COLO829 (cell line): ENCODE results near the gene TRIM7.
"Not testable (repeated sequence)": the region's sequence is repeated elsewhere in the genome, so short reads cannot be mapped to it uniquely, and the experiment has no call there.

Experiments
- DNase-seq: peaks from one replicate; pipeline ENCODE4 v3.0.0; 2012; ENCODE audit warnings: low spot score

TRIM7 gene

DNA sequence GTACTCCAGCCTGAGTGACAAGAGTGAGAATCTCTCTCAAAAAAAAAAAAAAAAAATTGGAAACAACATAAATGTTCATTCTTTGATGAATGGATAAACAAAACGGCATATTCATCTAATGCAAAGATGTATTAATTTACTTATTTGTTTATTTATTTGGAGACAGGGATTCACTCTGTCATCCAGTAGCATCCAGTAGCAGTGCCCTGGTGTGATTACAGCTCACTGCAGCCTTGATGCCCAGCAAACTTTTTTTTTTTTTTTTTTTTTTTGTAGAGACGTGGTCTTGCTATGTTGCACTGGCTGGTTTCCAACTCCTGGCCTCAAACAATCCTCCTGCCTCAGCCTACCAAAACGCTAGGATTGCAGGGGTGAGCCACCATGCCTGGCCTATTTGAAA is 33.2 kb downstream of the TRIM7 start:
- no peak for DNase-seq

DNA sequence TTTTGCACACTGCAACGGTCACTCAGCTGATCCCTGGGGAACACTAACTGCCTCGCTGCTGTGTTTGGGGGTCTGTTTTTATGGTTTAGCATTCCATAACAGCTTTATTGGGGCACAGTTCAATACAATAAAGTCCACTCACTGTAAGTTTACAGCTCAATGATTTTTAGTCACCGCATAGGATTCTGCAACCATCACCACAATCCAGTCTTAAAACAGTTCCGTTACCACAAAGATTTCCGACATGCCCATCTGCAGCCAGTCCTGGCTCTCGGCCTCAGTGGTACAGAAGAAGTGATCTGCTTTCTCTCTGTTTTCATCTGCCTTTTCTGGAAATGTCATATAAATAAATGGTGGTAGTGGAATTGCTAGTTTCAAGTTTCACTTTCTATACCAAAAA is 34.0 kb downstream of the TRIM7 start:
- DNase-seq, result no peak

DNA sequence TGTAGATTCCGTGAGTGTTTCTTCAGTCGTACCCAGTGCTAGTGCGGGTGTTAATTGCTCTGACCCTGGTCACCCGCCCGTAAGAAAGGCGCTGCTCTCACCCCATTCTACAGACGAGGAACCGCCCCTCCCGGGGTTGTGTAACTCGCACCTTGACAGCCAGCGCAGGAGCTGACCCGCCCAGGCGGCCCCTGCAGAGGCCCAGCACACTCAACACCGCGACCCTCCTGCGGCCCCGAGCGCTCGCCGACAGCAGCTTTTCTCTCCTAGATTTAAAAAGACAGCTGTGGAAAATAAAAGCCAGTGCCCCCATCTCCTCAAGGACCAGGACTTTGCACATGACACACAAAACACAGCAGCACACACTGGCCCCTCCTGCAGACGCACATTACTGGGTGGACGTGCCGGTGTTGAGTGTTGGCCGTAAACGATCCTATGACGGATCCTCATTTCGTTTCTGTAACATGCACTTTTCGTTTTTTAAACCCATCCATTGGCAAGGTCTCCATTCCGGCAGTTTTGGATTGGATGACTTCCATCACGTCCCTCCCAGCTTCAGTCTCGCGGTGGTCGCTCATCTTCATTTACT is 34.7 kb downstream of the TRIM7 start:
- DNase-seq, result no peak

DNA sequence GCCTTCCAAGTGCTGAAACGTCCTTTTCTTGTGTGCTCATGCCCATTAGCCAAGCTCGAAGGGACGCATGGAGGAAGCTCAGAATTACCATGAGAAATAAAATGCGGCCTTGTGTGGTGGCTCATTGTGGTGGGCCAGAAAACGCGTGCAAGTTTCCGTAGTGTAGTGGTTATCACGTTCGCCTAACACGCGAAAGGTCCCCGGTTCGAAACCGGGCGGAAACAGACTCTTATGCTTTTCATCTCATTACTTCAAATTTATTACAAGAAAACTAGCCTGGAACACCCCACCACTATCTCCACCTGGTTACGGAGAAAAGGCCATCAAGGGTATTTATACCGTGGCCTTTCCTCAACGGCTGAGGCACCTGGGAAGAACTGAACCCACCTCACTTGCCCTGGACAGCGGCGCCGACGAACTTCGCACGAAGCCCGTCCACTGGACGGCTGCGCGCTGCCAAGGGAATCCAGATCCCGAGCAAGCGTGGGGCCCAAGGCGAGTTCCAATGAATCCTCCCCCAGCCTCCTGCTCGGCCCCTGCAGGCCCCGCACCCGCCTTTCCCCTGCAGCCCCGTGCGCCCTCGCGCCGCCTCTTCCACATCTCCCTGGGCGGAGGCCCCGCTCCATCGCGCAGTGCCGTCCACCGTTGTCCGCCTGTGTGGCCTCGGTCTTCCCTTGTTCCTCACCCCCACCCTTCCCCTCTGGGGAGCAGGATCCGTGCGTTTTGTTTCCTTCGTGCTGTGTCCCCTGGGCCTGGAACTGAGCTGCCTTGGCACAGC is 35.3 kb downstream of the TRIM7 start:
- not testable (repeated sequence) for DNase-seq

DNA sequence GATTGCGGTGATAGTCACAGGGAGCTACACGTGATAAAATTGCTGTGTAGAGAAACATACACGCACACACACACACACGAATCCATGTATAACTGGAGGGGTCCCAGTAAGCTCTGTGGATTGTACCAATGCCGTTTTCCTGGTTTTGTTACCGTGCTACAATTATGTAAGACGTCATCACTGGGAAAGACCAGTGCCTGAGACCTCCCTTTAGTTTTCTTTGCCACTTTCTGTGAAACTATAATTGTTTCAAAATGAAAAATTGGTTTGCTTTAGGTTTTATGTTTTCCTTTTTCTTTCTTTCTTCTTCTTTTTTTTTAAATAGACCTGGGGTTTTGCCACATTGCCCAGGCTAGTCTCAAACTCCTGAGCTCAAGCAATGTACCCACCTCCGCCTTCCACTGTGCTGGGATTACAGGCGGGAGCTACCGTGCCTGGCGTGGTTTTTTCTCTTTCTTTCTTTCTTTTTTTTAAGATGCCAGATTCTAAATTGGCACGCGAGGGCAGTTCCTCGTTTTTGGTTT is 36.3 kb downstream of the TRIM7 start:
- DNase-seq, result no peak

DNA sequence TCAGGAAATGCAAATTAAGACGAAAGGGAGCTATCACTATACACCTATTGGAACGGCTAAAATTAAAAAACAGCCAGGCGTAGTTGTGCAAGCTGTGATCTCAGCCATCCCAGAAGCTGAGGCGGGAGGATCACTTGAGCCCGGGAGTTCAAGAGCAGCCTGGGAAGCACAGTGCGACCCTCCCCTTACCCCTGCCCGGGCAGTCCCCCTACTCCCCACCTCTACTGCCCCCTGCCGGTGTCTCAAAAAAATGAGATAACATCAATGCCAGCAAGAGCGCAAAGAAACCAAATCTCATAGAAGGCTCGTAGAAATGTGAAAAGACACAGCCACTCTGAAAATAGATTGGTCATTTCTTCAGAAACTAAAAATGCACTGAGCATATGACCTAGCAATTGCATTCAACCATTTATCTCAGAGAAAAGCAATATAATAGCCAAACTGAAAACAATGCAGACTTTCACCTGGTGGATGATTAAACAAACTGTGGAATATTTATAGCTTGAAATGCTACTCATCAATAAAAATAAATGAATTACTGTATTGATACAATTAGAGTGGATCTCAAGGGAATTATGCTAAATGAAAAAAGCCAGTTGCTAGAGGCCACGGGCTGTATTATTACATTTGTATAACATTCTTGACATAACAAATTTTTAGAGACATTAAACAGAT is 37.0 kb downstream of the TRIM7 start:
- no peak for DNase-seq

DNA sequence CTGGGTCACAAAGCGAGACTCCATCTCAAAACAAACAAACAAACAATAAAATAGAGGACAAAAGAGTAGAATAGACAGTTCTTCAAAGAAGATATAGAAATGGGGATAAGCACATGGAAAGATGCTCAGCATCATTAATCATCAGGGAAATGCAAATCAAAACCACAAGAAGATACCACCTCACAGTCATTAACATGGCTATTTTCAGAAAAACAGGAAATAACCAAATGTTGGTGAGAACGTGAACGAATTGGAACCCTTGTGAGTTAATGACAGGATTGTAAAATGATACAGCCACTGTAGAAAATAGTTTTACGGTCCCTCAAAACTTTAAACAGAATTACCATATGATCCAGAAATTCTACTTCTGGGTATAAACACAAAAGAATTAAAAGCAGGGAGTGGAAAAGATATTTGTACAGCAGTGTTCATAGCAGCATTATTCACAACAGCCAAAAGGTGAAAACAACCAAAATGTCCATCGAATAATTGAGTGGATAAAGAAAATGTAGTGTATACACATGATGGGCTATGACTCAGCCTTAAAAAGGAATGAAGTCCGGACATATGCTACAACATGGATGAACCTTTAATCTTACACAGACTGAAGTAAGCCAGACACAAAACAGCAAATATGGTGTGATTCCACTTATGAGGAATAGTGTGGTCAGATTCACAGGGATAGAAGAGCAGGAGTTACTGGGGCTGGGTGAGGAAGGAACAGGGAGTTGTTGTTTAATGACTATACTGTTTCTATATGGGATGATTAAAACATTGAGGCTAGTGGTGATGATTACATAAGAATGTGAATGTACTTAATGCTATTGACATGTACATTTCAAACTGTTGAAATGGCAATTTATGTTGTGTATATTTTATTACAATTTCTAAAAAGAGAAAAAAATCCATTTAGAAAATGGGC is 37.9 kb downstream of the TRIM7 start:
- DNase-seq, result no peak

DNA sequence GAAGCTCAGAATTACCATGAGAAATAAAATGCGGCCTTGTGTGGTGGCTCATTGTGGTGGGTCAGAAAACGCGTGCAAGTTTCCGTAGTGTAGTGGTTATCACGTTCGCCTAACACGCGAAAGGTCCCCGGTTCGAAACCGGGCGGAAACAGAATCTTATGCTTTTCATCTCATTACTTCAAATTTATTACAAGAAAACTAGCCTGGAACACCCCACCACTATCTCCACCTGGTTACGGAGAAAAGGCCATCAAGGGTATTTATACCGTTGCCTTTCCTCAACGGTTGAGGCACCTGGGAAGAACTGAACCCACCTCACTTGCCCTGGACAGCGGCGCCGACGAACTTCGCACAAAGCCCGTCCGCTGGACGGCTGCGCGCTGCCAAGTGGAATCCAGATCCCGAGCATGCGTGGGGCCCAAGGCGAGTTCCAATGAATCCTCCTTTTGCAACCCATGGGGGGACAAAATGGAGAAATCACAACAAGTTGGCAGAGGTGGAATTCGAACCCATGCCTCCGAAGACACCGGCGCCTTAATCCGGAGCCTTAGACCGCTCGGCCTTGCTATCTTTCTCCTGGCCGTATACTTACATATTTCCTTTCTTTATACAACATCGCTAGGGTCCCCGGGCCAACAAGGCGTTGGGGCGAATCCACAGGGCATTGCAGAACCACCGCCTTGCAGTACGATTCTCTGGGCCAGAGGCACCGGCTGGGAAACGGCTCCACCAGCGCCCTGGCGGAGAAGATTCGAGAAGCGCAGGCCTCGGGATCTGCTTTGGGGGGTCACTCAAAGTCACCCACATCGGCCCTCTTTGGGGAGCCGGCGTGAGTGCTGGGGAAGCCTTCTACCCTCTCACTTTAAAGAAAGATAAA is 40.7 kb downstream of the TRIM7 start:
- DNase-seq, result no peak

DNA sequence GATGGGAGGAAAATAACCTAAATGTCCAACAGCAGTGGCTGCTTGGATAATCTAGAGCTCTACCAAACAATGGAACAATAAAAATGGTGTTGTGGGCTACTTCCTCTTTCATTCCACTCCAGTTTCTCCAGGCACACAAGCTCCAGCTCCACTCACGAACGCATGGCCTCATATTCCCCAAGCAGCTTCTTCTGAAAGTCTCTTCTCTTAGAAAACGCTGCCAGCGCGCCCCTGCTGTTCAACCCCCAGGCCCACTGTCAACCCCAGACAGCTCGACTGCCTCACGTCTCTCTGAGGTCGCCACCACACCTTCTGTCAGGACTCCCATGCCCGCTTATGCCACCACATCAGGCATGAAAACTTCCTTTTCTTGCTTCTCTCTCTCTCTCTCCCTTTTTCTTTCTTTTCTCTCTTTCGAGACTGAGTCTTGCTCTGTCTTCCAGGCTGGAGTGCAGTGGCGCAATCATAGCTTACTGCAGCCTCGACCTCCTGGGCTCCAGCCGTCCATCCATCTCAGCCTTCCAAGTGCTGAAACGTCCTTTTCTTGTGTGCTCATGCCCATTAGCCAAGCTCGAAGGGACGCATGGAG is 41.4 kb downstream of the TRIM7 start:
- DNase-seq, result no peak

DNA sequence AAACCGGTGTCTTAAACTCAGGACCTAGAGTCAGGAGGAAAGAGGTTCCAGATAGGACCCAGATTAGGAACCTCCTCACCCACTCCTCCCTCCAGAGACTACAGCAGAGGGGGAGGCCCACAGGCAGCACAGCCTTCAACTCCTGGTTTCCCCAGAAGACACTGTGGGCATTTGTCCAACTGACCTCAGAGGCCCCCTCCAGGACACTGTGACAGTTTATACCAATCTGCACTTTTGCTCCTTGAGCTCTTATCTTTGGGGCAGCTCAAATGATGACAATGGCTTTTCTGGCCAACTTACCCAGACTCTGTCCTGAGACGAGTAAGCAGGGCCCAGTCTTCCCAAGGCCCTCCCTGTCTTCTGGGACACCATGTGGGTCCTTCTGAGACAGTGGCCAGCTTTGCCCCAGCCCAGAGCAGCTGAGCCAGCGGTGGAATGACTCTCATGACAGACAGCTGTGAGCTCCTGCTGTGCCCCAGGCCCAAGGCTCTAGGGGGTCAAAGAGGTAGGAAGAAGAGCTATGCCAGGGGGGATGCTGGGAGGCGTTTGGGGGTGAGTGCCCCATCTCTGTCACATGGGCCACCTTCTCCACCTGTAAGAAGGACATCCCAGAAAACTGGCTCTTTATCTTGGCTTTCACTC is 43.3 kb downstream of the TRIM7 start:
- no peak for DNase-seq

DNA sequence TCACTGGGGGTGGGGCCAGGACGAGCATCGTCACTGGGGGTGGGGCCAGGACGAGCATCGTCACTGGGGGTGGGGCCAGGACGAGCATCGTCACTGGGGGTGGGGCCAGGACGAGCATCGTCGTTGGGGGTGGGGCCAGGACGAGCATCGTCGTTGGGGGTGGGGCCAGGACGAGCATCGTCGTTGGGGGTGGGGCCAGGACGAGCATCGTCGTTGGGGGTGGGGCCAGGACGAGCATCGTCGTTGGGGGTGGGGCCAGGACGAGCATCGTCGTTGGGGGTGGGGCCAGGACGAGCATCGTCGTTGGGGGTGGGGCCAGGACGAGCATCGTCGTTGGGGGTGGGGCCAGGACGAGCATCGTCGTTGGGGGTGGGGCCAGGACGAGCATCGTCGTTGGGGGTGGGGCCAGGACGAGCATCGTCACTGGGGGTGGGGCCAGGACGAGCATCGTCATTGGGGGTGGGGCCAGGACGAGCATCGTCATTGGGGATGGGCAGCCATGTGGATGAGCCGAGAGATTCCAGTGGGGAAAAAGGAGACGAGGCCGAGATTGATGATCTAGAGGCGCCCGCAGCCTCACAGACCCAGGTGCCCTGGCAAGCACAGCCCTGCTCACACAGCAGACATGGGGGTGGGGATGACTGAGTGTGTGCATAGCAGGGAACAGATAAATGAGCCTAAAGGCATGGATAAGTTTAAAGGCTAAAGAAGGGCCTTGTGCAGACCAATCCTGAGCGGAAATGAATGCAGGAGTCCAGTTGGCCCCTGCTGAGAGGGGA is 44.1 kb downstream of the TRIM7 start:
- DNase-seq, result peak; percentile 70

DNA sequence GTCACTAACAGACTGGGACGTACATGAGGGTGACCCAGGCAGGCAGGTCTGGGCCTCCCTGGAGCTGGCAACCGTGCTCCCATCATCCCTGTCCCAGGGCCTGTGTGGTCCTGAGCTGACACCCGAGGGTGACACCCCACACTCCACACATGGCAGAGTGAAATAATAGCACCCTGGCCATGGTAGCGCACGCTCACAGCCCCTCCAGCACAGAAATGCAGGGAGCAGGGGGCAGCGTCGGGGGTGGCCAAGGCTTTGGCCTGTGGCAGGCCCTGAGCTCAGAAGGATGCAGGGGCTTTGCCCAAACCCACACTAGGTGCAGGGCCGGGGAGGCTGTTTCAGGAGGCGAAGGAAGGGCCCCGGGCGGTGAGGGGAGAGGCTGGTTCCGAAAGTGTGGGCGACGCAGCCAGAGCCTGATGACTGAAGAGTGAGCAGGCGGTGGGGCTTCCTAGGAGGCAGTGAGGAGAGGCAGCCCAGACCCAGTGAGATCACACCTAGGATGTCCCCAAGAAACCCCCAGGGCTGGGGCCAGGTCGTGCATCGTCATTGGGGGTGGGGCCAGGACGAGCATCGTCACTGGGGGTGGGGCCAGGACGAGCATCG is 44.7 kb downstream of the TRIM7 start:
- DNase-seq, result no peak

DNA sequence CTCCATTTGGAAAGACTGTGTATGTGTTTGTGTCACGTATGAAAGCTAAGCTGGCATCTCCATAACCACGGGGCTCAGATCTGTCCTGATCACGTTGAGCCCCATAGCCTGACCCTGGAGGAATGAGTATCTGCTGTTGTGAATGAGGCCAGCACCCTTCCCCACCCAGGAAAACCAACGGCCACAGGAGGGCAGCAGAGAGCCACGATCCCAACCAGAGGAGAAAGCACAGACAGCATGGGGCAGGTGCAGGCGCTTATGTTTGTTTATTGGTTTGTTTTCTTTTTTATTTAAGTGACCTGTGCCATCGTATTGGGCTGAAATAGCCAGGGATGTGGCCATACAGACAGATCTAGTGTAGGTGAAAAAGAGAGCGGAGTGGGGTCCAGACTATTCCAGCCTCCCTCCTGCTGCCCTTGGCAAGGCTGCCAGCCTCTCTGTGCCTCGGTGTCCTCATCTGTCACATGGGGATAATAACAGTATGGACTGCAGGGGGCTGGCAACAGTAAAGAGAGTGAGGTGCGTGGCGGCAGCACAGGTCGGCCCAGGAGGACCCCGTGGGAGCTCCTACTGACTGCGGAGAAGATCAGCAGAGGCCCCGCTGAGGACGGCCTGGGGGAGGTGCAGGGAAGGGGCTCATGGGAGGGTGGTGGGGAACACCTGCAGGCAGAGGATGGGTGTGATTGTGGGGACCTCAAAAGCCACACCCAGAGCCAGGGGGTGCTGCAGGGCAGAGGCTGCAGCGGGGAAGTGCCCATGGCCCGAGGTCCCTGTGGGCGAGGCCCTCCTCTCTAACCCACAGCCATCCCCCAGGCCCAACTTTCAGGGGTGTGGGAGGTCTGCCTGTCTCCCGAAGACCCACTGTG is 45.5 kb downstream of the TRIM7 start:
- peak; percentile 60 for DNase-seq

DNA sequence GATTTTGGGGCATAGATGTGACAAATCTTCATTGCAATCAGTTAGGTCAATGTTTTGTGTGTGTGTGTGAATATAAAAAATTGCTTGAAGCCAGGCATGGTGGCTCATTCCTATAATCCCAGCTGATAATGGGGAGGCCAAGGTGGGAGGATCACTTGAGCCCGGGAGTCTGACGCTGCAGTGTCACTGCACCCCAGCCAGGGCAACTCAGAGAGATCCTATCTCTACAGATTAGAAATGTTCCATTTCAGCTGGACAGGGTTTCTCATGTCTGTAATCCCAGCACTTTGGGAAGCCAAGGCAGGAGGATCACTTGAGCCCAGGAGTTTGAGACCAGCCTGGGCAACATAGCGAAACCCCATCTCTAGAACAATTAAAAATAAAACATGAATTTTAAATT is 46.1 kb downstream of the TRIM7 start:
- no peak for DNase-seq

DNA sequence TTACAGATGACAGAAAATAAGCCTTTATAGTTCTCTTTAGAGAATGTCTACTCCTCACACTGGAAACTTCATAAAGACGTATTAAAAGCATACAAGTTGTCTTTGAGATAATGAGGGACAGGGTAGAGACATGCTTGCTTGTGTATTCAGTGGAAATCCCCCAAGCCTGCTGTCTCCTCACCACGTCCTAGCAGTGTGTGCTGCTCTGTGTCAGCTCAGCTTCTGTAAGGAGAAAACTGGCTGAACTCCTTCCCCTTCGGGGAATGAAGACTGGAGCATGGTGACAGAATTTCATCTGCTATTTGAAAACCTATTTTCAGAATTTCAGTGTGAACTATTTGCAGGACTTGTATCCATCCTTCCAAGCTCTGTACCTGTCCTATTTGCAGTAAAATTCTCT is 48.2 kb downstream of the TRIM7 start:
- DNase-seq, result no peak

DNA sequence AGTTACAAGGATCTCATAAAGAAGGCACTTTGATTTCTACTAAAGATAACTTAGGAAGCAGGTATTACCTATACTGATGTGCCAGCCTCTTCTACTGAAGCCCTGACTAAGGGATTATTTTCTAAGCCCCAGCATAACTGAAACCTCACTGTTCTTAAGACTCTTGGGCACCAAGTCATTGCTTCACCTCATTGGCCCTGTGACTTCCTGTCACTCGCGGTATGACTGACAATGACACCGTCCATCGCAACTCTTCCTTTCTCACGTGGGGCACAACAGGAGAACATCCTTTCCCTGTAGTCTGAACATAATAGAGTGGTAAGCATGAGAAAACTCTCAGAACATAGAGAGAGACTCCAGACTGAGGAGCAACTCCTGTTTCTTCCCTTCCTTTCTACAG is 51.2 kb downstream of the TRIM7 start:
- DNase-seq, result no peak

DNA sequence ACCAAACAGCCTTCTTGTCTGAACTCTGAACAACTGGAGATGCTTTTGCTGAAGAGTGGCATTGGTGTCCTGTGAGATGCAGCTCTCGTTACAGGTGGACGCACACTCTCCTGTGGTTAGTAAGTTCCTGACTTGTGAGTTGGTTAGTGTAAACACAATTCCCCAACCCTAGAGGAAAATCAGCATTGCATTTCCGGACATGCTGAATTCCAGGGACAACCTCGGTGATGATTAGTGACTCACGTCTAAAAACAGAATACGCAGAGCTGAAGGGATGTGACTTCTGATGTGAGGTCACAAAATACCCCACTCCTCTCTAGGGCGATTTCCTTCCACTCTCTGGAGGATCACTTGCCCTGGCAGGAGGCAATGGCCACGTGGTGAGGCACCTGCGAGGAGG is 52.6 kb downstream of the TRIM7 start:
- no peak for DNase-seq

DNA sequence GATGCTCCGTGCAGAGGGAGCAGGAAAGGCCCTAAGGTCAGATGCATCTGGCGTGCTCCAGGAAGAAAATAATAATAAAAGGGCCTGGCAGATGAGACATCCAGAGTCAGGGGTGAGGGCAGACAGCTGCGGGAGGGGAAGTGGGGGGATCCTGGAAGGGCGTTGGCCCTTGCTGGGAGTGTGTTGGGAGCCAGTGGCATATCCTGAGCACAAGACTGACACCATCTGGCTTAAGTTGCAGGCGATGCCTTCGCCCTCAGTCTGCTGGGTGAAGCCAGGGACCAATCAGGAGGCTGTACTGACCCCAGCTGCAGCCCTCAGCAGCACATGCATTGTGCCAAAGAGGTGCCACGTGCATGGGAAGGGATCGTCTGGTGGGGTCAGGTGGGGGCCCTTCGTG is 53.9 kb downstream of the TRIM7 start:
- no peak for DNase-seq
